ENCODE results near the gene PROX1. TPM values are rescaled to one million over a fixed set of nuclear protein-coding genes. Genes with fewer than 3 reads are reported as not detected.
A peak's percentile ranks its signal among the peaks of the same experiment; 100 is the strongest.

Gene PROX1
- total RNA-seq, 4 donors from 2014 or later = 0.15 to 3.8 (median 0.66) TPM

GRCh38 chr1:213983493-213984386, 4.0 kb upstream of the PROX1 start:
- Histone ChIP-seq H3K4me1 (peaks cover 9 to 69% (median 23%) of the 10 kb centered on the region in 3 donors), H3K4me3 (peak overlapping the region in 2 of 4 donors; percentile 36 to 58), H3K36me3 (no peaks in the 10 kb centered on the region), H3K27me3 (peaks cover 17 to 100% (median 41%) of the 10 kb centered on the region in 4 donors), H3K27ac (no peak overlapping the region), H3K9me3 (no peaks in the 10 kb centered on the region)
- DNase-seq = no peak
- intact Hi-C loops (cut with DNase I) = no loop called here
- 33 to 35% methylated on average over 34 to 36 of the region's 36 CpGs for WGBS, 2 donors
- TF ChIP-seq POLR2A (IDR thresholded peaks at IDR 0.05) = no peak
- no peak for TF ChIP-seq CTCF (IDR thresholded peaks at IDR 0.05)

- Histone ChIP-seq H3K36me3 (no peaks in the 10 kb centered on the region), H3K27ac (no peak overlapping the region), H3K9me3 (no peaks in the 10 kb centered on the region), H3K4me3 (peak overlapping the region in 2 of 4 donors; percentile 24 to 57), H3K4me1 (peaks cover 15 to 78% (median 29%) of the 10 kb centered on the region in 3 donors), H3K27me3 (peaks cover 17 to 100% (median 41%) of the 10 kb centered on the region in 4 donors)
- 41 to 50% methylated on average over 13 to 15 of the region's 15 CpGs for WGBS, 2 donors
- no peak for TF ChIP-seq CTCF (IDR thresholded peaks at IDR 0.05)
- TF ChIP-seq POLR2A (IDR thresholded peaks at IDR 0.05) = no peak
- intact Hi-C loops (cut with DNase I) = no loop called here
- no peak for DNase-seq
Observed at GRCh38 chr1:213984387-213985208, 3.2 kb upstream of the PROX1 start.

DNA sequence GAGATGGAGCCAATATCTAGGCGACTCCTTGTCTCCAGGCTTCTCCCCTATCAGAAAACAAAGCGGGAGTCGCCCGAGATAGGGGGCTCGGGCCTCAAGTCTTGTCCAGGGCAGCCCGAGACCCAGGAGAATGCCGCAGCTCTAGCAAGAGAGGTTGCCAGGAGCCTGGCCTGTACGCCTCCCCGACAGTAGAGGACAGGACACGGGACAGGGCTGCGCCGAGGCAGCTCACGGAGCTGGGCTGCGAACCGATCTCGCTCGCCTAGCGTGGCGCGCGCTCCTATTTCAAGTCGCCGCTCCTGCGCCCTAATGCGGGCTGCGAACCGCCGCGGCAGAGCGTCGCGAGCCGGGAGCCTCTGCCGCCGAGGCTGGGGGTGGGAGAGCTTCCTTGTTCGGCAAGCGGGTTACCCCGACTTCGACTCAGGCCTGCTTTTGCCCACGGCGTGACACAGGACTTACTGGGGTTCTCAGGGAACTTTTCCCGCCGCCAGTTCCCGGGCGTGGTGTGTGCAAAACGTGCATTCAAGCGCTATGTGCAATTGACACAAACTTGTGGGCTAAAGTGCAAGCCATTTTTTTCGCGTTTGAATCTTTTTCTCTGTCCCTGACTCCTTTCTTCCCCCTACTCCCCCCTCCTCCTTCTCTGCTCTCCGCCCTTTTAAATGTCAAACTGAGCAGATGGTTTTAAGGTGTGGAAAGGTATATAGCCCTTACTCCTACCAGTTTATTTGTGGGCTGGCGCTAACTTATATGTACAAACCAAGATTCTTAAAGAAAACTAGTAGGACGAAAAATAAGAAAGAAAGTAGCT, 2.4 kb upstream of the PROX1 start:
- 10 to 11% methylated on average over 17 to 19 of the region's 52 CpGs for WGBS, 2 donors
- peak overlapping the region in 3 of 4 donors; percentile 24 to 57 (median 24) for H3K4me3 ChIP-seq
- no peak for DNase-seq
- H3K4me1 ChIP-seq = peaks cover 15 to 75% (median 32%) of the 10 kb centered on the region in 3 donors
- TF ChIP-seq POLR2A (IDR thresholded peaks at IDR 0.05) (no peak), CTCF (IDR thresholded peaks at IDR 0.05) (no peak)
- H3K27ac ChIP-seq = no peak overlapping the region
- no peaks in the 10 kb centered on the region for H3K36me3 ChIP-seq
- intact Hi-C loops (cut with DNase I) = no loop called here
- no peaks in the 10 kb centered on the region for H3K9me3 ChIP-seq
- peaks cover 17 to 100% (median 39%) of the 10 kb centered on the region in 4 donors for H3K27me3 ChIP-seq

DNA sequence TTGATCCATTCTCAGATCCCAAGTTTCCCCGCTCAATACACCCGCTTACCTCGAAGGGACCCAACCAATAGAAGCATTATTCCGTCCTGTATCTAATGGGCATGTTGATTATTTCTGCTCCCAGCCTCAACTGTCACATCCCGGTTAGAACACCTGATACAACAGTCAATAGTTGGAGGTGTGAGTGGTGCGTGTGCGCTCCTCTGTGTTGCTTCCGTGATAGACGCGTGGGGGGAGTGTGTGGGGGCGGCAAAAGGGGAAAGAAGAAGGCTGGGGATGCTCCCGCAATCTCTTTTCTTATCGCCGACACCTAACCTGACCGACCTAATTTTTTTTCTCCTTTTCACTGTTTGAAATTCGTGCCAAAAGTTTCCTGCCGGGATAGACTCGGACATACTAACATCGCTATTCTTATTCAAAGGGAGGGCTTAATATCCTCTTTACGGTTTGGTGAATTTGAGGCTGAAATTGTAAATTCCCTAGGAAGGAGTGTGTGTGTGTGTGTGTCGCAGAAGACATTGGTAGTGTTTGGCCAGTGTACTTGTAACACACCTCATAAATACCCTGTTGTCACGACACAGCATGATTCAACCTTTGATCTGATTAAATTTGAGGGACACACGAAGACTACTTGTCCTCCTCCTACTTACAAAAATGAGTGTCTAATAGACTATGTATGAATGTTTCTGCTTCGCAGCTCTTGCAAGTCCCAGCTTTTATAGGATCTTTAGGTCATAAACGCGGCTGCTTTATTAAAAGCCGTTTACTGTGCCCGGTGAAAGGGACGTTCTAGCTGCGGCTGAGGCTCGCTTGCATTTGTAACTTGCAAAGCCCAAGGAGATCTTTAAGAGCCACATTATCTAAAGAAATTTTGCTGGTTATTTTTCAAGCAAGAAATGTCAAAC, 1.5 kb upstream of the PROX1 start:
- Histone ChIP-seq H3K4me3 (peak overlapping the region in 3 of 4 donors; percentile 1 to 60 (median 5)), H3K9me3 (no peaks in the 10 kb centered on the region), H3K27ac (no peak overlapping the region), H3K4me1 (peaks cover 15 to 75% (median 32%) of the 10 kb centered on the region in 3 donors), H3K36me3 (no peaks in the 10 kb centered on the region), H3K27me3 (peaks cover 17 to 100% (median 39%) of the 10 kb centered on the region in 4 donors)
- DNase-seq = no peak
- WGBS, 2 donors = 17% methylated on average over 31 of the region's 31 CpGs
- no peak for TF ChIP-seq POLR2A (IDR thresholded peaks at IDR 0.05)
- TF ChIP-seq CTCF (IDR thresholded peaks at IDR 0.05) = no peak
- intact Hi-C loops (cut with DNase I) = no loop called here

Measured in esophagus squamous epithelium (tissue), 5 donors.